Erythroblast (primary cell): ENCODE results near the gene PCDHA11.

Experiments
- GATA1 ChIP-seq: IDR thresholded peaks from 2 replicates; pipeline ENCODE4 v1.6.1; 2011; ENCODE audit warnings: low read depth, mild to moderate bottlenecking, control low read depth, low read length, moderate library complexity
- POLR2A ChIP-seq: IDR thresholded peaks from 2 replicates; pipeline ENCODE4 v1.6.1; 2011; ENCODE audit warnings: mild to moderate bottlenecking, low read length

- TF ChIP-seq POLR2A, result no peak
- no peak for TF ChIP-seq GATA1
Observed at GRCh38 chr5:140842798-140843733, 25.7 kb upstream of the PCDHA11 start.
